Esophagus mucosa (tissue), 1 donor: ENCODE results near the gene INHBB. TPM values are rescaled to one million over a fixed set of nuclear protein-coding genes. Genes with fewer than 3 reads are reported as not detected.

ENCODE experiments used
- ATAC-seq: fragments of 200-7000 bp; cut with Tn5 transposase; one replicate; pipeline ENCODE4 v1.9.1; 2020
- total RNA-seq: library from RNA; stranded (reverse); gene quantifications from one replicate; pipeline ENCODE4 v1.2.4, GENCODE V29; 2023
- donor health status: DM: yes; HTN: yes; CAD: no.

INHBB gene
- total RNA-seq, 1 donor from 2014 or later = 0.72 TPM

DNA sequence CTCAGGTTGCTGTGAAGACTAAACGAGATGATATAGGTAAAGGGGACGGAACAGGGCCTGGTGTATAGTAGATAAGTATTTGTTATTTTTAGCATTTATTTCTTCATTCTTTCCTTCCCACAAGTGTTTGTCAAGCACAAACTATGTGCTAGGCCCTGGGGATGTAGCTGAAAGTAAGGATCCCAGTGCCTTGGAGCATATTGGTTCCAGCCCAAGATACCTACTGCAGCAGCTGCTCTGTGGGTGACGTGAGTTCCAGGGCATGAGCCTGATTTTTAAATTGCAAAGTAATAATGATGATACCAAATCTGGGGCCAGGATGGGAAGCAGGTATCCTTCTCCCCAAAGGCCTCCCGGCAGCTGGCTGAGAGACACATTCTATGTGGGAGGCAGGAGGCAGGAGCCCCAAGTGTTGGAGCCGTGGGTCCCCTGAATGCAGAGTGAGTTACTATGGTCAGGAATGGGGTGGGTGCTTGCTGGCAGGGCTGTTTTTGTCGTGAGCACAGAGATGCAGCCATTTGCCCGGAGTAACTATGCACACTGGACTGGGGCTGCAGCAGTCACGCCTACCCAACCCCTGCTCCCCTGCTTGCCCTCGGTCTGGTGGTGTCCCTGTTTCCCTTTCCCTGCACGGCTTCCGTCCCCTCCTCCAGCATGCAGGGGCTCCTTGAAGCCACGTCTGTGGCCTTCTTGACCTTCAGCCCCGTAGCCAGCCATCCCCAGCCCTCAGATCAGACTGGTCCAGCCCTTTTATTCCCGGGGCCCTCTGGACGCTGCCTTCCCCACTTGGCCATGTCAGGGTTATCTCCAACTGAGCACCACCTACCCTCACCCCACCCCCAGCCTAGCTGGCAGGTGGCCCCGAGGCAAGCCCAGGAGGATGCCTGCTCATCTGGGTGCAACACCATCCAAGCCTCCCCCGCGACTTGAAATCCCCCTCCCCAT lies 52.4 kb downstream of the INHBB start:
- ATAC-seq = no peak

DNA sequence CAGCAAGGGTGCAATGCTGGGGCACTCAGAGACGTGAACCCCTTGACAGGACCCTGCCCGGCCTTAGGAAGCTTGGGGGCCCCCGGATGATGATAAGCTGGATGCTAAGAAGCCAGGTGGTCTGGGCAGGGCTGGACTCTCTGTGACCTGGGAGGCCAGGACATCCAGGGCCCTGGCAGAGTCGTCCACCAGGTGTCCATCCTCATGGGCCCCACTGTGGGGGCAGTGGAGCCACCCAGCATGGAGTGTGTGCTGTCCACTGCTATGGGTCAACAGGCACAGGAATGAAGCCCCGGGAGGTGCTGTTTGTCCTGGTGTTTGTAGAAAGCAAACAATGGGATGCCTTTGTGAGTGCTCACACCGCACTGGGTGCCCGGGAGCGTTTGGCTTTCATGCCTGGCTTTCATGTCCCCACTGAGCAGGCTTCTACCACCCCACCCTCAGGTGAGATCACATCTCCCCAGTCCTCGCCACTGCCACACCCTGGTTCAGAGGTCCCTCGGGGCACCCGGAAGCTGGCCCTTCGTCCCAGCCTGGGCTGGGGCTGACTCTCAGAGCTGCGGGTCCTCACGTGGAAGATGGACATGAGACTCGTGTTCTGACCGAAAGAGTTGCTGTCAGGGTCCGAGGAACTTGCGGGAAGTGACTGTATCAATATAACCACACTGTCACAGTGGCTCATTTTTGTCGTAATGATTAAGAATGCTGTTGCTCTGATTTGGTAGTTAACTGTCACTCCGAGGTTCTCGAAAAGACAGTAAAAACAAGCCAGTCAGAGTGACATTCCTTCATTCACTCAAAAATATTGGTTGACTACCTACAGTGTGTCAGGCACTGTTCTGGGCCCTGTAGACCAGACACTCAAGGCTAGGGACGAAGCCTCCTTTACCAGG lies 53.3 kb downstream of the INHBB start:
- ATAC-seq = peak; percentile 51

DNA sequence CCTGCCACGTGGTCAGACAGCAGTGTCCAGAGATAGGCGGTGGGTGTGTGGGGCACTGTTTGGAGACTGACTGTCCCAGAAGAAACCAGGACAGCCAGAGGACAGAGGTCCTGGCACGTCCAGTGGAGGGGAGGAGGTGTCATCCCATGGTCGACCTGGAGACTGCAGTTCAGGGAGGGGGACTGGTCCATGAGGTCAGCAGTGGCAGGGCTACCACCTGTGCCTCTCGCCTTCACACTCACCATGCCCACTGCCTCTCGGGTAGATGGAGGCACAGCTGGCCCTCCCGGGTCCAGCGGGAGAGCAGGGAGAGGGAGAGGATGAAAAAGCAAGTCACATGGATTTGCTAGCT lies 53.9 kb downstream of the INHBB start:
- ATAC-seq = no peak

DNA sequence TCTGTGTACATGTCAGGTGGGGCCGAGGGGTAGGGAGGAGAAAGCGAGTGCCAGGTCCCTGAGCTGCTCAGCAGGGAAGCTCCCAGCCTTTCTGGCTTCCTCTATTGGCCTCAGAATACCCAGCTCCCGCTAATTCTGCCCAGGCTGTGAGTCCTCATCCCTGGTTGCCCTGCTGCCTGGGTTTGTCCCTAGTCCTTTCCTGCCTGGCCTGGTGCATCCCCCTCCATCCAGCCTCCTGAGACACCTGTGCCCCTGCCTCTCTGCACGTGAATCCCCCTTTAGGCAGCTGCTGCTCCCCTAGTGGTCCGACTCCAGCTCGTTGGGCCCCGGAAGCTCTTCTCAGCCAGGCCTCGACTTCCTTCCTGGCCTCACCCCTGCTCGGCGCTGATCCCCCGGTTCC lies 54.6 kb downstream of the INHBB start:
- no peak for ATAC-seq

Other genes with a start within 250 kb of the INHBB start
- gene TMEM185B, start 122.7 kb upstream of the INHBB start, total RNA-seq = 20.3 TPM
- 81.2 TPM for gene RALB, start 93.3 kb upstream of the INHBB start, total RNA-seq